ENCODE results near the gene JAM3.
"Not testable (repeated sequence)": the region's sequence is repeated elsewhere in the genome, so short reads cannot be mapped to it uniquely, and the experiment has no call there.

Gene JAM3

GRCh38 chr11:134149371-134149770, 80.5 kb downstream of the JAM3 start:
- no peak for DNase-seq

- no peak for DNase-seq
These were observed 81.5 kb downstream of the JAM3 start for GRCh38 chr11:134150195-134150903.

GRCh38 chr11:134151083-134151747, 82.3 kb downstream of the JAM3 start:
- no peak for DNase-seq

- no peak for DNase-seq
These were observed 83.8 kb downstream of the JAM3 start for GRCh38 chr11:134152696-134153095.

- DNase-seq, result no peak
These were observed 84.5 kb downstream of the JAM3 start for GRCh38 chr11:134153147-134153905.

- no peak for DNase-seq
These were observed 85.6 kb downstream of the JAM3 start for GRCh38 chr11:134154441-134154840.

GRCh38 chr11:134155456-134155855, 86.6 kb downstream of the JAM3 start:
- DNase-seq, result no peak

GRCh38 chr11:134155946-134156865, 87.3 kb downstream of the JAM3 start:
- no peak for DNase-seq

- no peak for DNase-seq
These were observed 88.6 kb downstream of the JAM3 start for GRCh38 chr11:134157451-134157850.

- no peak for DNase-seq
These were observed 89.2 kb downstream of the JAM3 start for GRCh38 chr11:134158023-134158422.

- no peak for DNase-seq
These were observed 90.8 kb downstream of the JAM3 start for GRCh38 chr11:134159652-134160051.

- DNase-seq, result no peak
These were observed 95.9 kb downstream of the JAM3 start for GRCh38 chr11:134164490-134165370.

- DNase-seq, result no peak
These were observed 101.5 kb downstream of the JAM3 start for GRCh38 chr11:134170177-134170918.

- DNase-seq, result no peak
These were observed 102.0 kb downstream of the JAM3 start for GRCh38 chr11:134170919-134171281.

- DNase-seq, result no peak
These were observed 103.1 kb downstream of the JAM3 start for GRCh38 chr11:134171951-134172350.

- no peak for DNase-seq
These were observed 104.4 kb downstream of the JAM3 start for GRCh38 chr11:134173296-134173695.

GRCh38 chr11:134176284-134176683, 107.4 kb downstream of the JAM3 start:
- no peak for DNase-seq

GRCh38 chr11:134178032-134178674, 109.3 kb downstream of the JAM3 start:
- DNase-seq, result no peak

- DNase-seq, result no peak
These were observed 112.8 kb downstream of the JAM3 start for GRCh38 chr11:134181707-134182106.

- DNase-seq, result not testable (repeated sequence)
These were observed 119.2 kb downstream of the JAM3 start for GRCh38 chr11:134188092-134188491.

GRCh38 chr11:134196756-134197155, 127.9 kb downstream of the JAM3 start:
- DNase-seq, result no peak
